Activated B cell treated with CpG ODN at 0.5 μM for 24 hours (primary cell): ENCODE results near the gene TMED6. TPM values are rescaled to one million over a fixed set of nuclear protein-coding genes. Genes with fewer than 3 reads are reported as not detected.

Experiments used
- ATAC-seq: fragments of 200-7000 bp; cut with Tn5 transposase; one replicate; pipeline ENCODE4 v1.10.0; 2021; ENCODE audit warnings: low read depth, mild to moderate bottlenecking, moderate library complexity
- CTCF ChIA-PET: fragments of 350-600 bp; sonication (Branson Sonifier 250); formaldehyde crosslinking; loops from one replicate; lab custom pipeline; 2021; ENCODE audit warnings: antibody characterized with exemption; lab: Charles Lee
- POLR2A ChIA-PET: fragments of 350-600 bp; sonication (Branson Sonifier 250); formaldehyde crosslinking; loops from one replicate; lab custom pipeline; 2021; ENCODE audit warnings: antibody characterized with exemption; lab: Charles Lee
- DNase-seq: peaks from one replicate; pipeline ENCODE4 v3.0.0; 2022
- H3K27ac Mint-ChIP-seq: one replicate; pipeline ENCODE4 v1.8.0; 2020; ENCODE audit warnings: mixed read lengths
- H3K27me3 Mint-ChIP-seq: one replicate; pipeline ENCODE4 v1.8.0; 2021; ENCODE audit warnings: mixed read lengths
- H3K36me3 Mint-ChIP-seq: one replicate; pipeline ENCODE4 v1.8.0; 2021; ENCODE audit warnings: low read depth, mixed read lengths
- H3K4me1 Mint-ChIP-seq: one replicate; pipeline ENCODE4 v1.8.0; 2021; ENCODE audit warnings: mixed read lengths
- H3K4me3 Mint-ChIP-seq: one replicate; pipeline ENCODE4 v1.8.0; 2020; ENCODE audit warnings: mild to moderate bottlenecking, mixed read lengths
- H3K9me3 Mint-ChIP-seq: one replicate; pipeline ENCODE4 v1.8.0; 2020; ENCODE audit warnings: mixed read lengths
- CTCF ChIP-seq: fragments of 200-600 bp; IDR thresholded peaks from one replicate; pipeline ENCODE4 v1.8.0; 2022; ENCODE audit warnings: antibody characterized with exemption, mild to moderate bottlenecking
- intact Hi-C: fragments of 100-400 bp; cut with micrococcal nuclease; formaldehyde crosslinking; loops from one replicate; pipeline ENCODE4 v1.15.1; 2024
- total RNA-seq: library from RNA; stranded (reverse); gene quantifications from 2 replicates; pipeline ENCODE4 v1.2.3, GENCODE V29; 2022

The TMED6 gene
- total RNA-seq, 1 donor from 2014 or later, result 2.0 TPM

GRCh38 chr16:69321080-69321479 is 30.5 kb downstream of the TMED6 start:
- Mint-ChIP-seq H3K36me3 (peaks cover 88% of the 10 kb centered on the region), H3K27me3 (no peaks in the 10 kb centered on the region), H3K9me3 (no peaks in the 10 kb centered on the region), H3K4me3 (no peak overlapping the region), H3K4me1 (peaks cover 5% of the 10 kb centered on the region), H3K27ac (no peak overlapping the region)
- no peak for ATAC-seq
- DNase-seq, result no peak
- ChIA-PET CTCF (no interaction called here), POLR2A (no interaction called here)
- intact Hi-C loops, result no loop called here
- no peak for TF ChIP-seq CTCF

GRCh38 chr16:69320740-69321073 is 30.9 kb downstream of the TMED6 start:
- Mint-ChIP-seq H3K4me3 (no peak overlapping the region), H3K27me3 (no peaks in the 10 kb centered on the region), H3K4me1 (peaks cover under 1% of the 10 kb centered on the region), H3K9me3 (no peaks in the 10 kb centered on the region), H3K27ac (no peak overlapping the region), H3K36me3 (peaks cover 88% of the 10 kb centered on the region)
- DNase-seq (no peak), ATAC-seq (no peak)
- no peak for TF ChIP-seq CTCF
- CTCF ChIA-PET, result no interaction called here
- POLR2A ChIA-PET, result no interaction called here
- intact Hi-C loops, result no loop called here

GRCh38 chr16:69319826-69320739 is 31.5 kb downstream of the TMED6 start:
- DNase-seq, result no peak
- POLR2A ChIA-PET, result no interaction called here
- intact Hi-C loops, result loop anchor here (10.0 kb wide), 1 partner anchor 1205 kb away; the partner anchor contains the start of genes COG4 and SF3B3

GRCh38 chr16:69319381-69319780 is 32.2 kb downstream of the TMED6 start:
- TF ChIP-seq CTCF, result no peak
- POLR2A ChIA-PET, result interaction anchor here (0.7 kb wide), 1 partner anchor 8 kb away, joined by 3 read pairs; no protein-coding TSS in a partner anchor
- H3K27me3 Mint-ChIP-seq, result no peaks in the 10 kb centered on the region

More at GRCh38 chr16:69319826-69320739, 31.5 kb downstream of the TMED6 start:
- H3K27me3 Mint-ChIP-seq, result no peaks in the 10 kb centered on the region
- no peaks in the 10 kb centered on the region for H3K9me3 Mint-ChIP-seq
- peaks cover 87% of the 10 kb centered on the region for H3K36me3 Mint-ChIP-seq
- no peaks in the 10 kb centered on the region for H3K4me1 Mint-ChIP-seq
- H3K4me3 Mint-ChIP-seq, result no peak overlapping the region
- TF ChIP-seq CTCF, result no peak
- H3K27ac Mint-ChIP-seq, result no peak overlapping the region
- no peak for ATAC-seq
- CTCF ChIA-PET, result no interaction called here

GRCh38 chr16:69318911-69319289 is 32.7 kb downstream of the TMED6 start:
- DNase-seq (no peak), ATAC-seq (no peak)
- ChIA-PET CTCF (no interaction called here), POLR2A (interaction anchor here (0.7 kb wide), 1 partner anchor 9 kb away, joined by 3 read pairs; no protein-coding TSS in a partner anchor)
- intact Hi-C loops, result loop anchor here (10.0 kb wide), 1 partner anchor 1206 kb away; the partner anchor contains the start of genes COG4 and SF3B3
- Mint-ChIP-seq H3K9me3 (no peaks in the 10 kb centered on the region), H3K4me1 (peaks cover 6% of the 10 kb centered on the region), H3K27ac (no peak overlapping the region), H3K36me3 (peaks cover 84% of the 10 kb centered on the region), H3K4me3 (no peak overlapping the region), H3K27me3 (no peaks in the 10 kb centered on the region)
- no peak for TF ChIP-seq CTCF

More at GRCh38 chr16:69319381-69319780, 32.2 kb downstream of the TMED6 start:
- Mint-ChIP-seq H3K36me3 (peaks cover 85% of the 10 kb centered on the region), H3K4me3 (no peak overlapping the region), H3K27ac (no peak overlapping the region), H3K4me1 (peaks cover 3% of the 10 kb centered on the region), H3K9me3 (no peaks in the 10 kb centered on the region)
- DNase-seq (no peak), ATAC-seq (no peak)
- CTCF ChIA-PET, result no interaction called here
- intact Hi-C loops, result loop anchor here (10.0 kb wide), 1 partner anchor 1205 kb away; the partner anchor contains the start of genes COG4 and SF3B3
